HepG2 (cell line): ENCODE data around the gene LINS1. TPM values are rescaled to one million over a fixed set of nuclear protein-coding genes. Genes with fewer than 3 reads are reported as not detected.

Experiments used
- ATF1 ChIP-seq: IDR thresholded peaks from 2 replicates; pipeline ENCODE4 v1.6.1; 2016; ENCODE audit warnings: mild to moderate bottlenecking, control low read depth
- CAMTA2 ChIP-seq: sonication (generic); formaldehyde crosslinking; IDR thresholded peaks from 2 replicates; pipeline ENCODE4 v1.4.0; 2020; ENCODE audit warnings: mild to moderate bottlenecking, missing genetic modification reagents, borderline replicate concordance
- CCAR2 ChIP-seq: fragments of 200-400 bp; formaldehyde crosslinking; optimal IDR thresholded peaks from 2 replicates; pipeline ENCODE3; 2018; ENCODE audit warnings: low read depth, mild to moderate bottlenecking, low read length, moderate library complexity
- FOXM1 ChIP-seq: sonication (generic); formaldehyde crosslinking; IDR thresholded peaks from 2 replicates; pipeline ENCODE4 v1.5.0; 2020; ENCODE audit warnings: missing genetic modification reagents
- GATAD1 ChIP-seq: IDR thresholded peaks from 2 replicates; pipeline ENCODE4 v1.6.1; 2016; ENCODE audit warnings: missing genetic modification reagents, missing compliant biosample characterization
- KMT2B ChIP-seq: IDR thresholded peaks from 2 replicates; pipeline ENCODE4 v1.6.1; 2016; ENCODE audit warnings: missing genetic modification reagents, missing compliant biosample characterization
- ZBTB21 ChIP-seq: sonication (generic); formaldehyde crosslinking; IDR thresholded peaks from 2 replicates; pipeline ENCODE4 v1.4.0; 2020; ENCODE audit warnings: missing genetic modification reagents
- ZC3H13 ChIP-seq: sonication (generic); formaldehyde crosslinking; IDR thresholded peaks from 2 replicates; pipeline ENCODE4 v1.8.1; 2023; ENCODE audit warnings: mild to moderate bottlenecking, missing genetic modification reagents, moderate library complexity
- ZFP90 ChIP-seq: sonication (generic); formaldehyde crosslinking; IDR thresholded peaks from 2 replicates; pipeline ENCODE4 v1.8.0; 2022; ENCODE audit warnings: missing genetic modification reagents, mild to moderate bottlenecking, inconsistent platforms, borderline replicate concordance
- ZNF274 ChIP-seq: sonication (generic); formaldehyde crosslinking; IDR thresholded peaks from 2 replicates; pipeline ENCODE4 v1.5.1; 2020; ENCODE audit warnings: mild to moderate bottlenecking, missing genetic modification reagents
- ZNF556 ChIP-seq: sonication (generic); formaldehyde crosslinking; IDR thresholded peaks from 2 replicates; pipeline ENCODE4 v1.4.0; 2020; ENCODE audit warnings: mild to moderate bottlenecking, missing genetic modification reagents, borderline replicate concordance
- polyA plus RNA-seq, 8 experiments: library from polyadenylated mRNA; depleted of rRNA in 3 of 8; stranded (reverse) in 7 of 8; unstranded in 1 of 8; fragments of >200 nt; fragmentation: Illumina TruSeq in 4 of 8; extraction: Trizol in 4 of 8; gene quantifications; 2 replicates each; pipeline versions ENCODE4 v1.2.1 to v1.2.3, GENCODE V29; 2011 to 2016; ENCODE audit warnings: low read depth in 4 of 8, missing spikeins in 1 of 8, mixed read lengths in 1 of 8; ENCODE audit not compliant: insufficient read depth in 1 of 8
- total RNA-seq, 5 experiments: library from RNA; depleted of rRNA; stranded (reverse); fragments of >200 nt; fragmentation: Illumina TruSeq; extraction: Trizol; gene quantifications; 2 replicates each; pipeline ENCODE4 v1.2.3, GENCODE V29; 2016; ENCODE audit warnings: low read depth in 1 of 5
- TF ChIP-seq, protein P1 (sequence below): sonication (generic); formaldehyde crosslinking; IDR thresholded peaks from 2 replicates; pipeline ENCODE4 v1.5.1; 2020; ENCODE audit warnings: mild to moderate bottlenecking, missing genetic modification reagents, moderate library complexity
- TF ChIP-seq, protein P2 (sequence below): fragments of 450-650 bp; IDR thresholded peaks from 2 replicates; pipeline ENCODE4 v1.6.1; 2016
- TF ChIP-seq, protein P3 (sequence below): sonication (generic); formaldehyde crosslinking; IDR thresholded peaks from 2 replicates; pipeline ENCODE4 v1.4.0; 2020; ENCODE audit warnings: missing genetic modification reagents
- TF ChIP-seq, protein P4 (sequence below): IDR thresholded peaks from 2 replicates; pipeline ENCODE4 v1.6.1; 2018; ENCODE audit warnings: missing genetic modification reagents
- TF ChIP-seq, protein P5 (sequence below): sonication (generic); formaldehyde crosslinking; IDR thresholded peaks from 2 replicates; pipeline ENCODE4 v1.5.0; 2020; ENCODE audit warnings: missing genetic modification reagents
- TF ChIP-seq, protein P6 (sequence below): sonication (generic); formaldehyde crosslinking; IDR thresholded peaks from 2 replicates; pipeline ENCODE4 v1.4.0; 2020; ENCODE audit warnings: missing genetic modification reagents

The LINS1 gene
- total and polyA plus RNA-seq, 2 of the 13 experiments (the other 11 are each of a cell fraction or from before 2014, with no cell fraction given), result 9.8 to 10.4 TPM

DNA sequence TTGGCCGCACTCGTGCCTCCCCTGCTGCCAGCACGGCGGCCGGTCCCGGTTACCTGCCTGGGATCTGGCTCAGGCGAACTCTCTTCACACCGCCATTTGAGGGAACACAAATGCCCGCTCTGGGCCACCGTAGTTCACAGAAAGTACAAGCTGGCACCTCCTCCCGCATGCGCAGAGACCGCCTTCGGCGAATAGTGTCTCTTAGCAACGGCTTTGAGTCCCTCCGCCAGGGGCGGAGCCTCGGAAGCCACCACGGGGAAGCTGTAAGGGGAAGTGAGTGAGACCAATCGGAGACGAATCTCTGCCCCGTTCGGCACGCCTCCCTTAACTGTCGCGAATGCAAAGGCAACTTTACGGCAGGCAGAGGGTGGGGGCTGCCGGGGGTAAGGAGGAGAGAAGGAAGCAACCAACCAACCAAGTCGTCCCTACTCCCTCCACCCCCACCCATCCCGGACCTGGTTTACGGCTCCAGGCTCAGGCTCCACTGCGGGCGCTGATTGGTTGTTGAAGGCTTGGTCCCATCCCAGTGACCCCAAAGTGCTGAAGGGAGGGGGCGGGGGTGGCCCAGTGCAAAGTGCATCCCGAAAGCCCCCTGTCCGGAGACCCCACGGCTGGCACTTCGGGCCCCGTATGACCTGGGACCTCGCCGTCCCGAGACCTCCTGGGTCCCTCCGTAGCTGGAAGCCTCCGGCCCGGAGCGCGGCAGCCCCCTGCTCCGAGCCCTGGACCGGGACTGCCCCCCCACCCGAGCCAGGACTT lies at the start of gene LINS1, which contains the start of gene ASB7 (continued):
- TF ChIP-seq GATAD1 (CRISPR knock-in tag), result peak; percentile 92
- TF ChIP-seq ZBTB21 (CRISPR knock-in tag), result no peak
- peak; percentile 27; the same call in 1 of the 2 replicates for TF ChIP-seq ZNF556 (CRISPR knock-in tag)
- TF ChIP-seq, protein P1, sequence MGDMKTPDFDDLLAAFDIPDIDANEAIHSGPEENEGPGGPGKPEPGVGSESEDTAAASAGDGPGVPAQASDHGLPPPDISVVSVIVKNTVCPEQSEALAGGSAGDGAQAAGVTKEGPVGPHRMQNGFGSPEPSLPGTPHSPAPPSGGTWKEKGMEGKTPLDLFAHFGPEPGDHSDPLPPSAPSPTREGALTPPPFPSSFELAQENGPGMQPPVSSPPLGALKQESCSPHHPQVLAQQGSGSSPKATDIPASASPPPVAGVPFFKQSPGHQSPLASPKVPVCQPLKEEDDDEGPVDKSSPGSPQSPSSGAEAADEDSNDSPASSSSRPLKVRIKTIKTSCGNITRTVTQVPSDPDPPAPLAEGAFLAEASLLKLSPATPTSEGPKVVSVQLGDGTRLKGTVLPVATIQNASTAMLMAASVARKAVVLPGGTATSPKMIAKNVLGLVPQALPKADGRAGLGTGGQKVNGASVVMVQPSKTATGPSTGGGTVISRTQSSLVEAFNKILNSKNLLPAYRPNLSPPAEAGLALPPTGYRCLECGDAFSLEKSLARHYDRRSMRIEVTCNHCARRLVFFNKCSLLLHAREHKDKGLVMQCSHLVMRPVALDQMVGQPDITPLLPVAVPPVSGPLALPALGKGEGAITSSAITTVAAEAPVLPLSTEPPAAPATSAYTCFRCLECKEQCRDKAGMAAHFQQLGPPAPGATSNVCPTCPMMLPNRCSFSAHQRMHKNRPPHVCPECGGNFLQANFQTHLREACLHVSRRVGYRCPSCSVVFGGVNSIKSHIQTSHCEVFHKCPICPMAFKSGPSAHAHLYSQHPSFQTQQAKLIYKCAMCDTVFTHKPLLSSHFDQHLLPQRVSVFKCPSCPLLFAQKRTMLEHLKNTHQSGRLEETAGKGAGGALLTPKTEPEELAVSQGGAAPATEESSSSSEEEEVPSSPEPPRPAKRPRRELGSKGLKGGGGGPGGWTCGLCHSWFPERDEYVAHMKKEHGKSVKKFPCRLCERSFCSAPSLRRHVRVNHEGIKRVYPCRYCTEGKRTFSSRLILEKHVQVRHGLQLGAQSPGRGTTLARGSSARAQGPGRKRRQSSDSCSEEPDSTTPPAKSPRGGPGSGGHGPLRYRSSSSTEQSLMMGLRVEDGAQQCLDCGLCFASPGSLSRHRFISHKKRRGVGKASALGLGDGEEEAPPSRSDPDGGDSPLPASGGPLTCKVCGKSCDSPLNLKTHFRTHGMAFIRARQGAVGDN (CRISPR knock-in tag), result peak; percentile 69
- TF ChIP-seq, protein P2, sequence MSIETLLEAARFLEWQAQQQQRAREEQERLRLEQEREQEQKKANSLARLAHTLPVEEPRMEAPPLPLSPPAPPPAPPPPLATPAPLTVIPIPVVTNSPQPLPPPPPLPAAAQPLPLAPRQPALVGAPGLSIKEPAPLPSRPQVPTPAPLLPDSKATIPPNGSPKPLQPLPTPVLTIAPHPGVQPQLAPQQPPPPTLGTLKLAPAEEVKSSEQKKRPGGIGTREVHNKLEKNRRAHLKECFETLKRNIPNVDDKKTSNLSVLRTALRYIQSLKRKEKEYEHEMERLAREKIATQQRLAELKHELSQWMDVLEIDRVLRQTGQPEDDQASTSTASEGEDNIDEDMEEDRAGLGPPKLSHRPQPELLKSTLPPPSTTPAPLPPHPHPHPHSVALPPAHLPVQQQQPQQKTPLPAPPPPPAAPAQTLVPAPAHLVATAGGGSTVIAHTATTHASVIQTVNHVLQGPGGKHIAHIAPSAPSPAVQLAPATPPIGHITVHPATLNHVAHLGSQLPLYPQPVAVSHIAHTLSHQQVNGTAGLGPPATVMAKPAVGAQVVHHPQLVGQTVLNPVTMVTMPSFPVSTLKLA, result peak; percentile 73
- no peak for TF ChIP-seq ZC3H13 (CRISPR knock-in tag)
- peak; percentile 79 for TF ChIP-seq ZFP90 (CRISPR knock-in tag)
- no peak for TF ChIP-seq FOXM1 (CRISPR knock-in tag)
- TF ChIP-seq, protein P3, sequence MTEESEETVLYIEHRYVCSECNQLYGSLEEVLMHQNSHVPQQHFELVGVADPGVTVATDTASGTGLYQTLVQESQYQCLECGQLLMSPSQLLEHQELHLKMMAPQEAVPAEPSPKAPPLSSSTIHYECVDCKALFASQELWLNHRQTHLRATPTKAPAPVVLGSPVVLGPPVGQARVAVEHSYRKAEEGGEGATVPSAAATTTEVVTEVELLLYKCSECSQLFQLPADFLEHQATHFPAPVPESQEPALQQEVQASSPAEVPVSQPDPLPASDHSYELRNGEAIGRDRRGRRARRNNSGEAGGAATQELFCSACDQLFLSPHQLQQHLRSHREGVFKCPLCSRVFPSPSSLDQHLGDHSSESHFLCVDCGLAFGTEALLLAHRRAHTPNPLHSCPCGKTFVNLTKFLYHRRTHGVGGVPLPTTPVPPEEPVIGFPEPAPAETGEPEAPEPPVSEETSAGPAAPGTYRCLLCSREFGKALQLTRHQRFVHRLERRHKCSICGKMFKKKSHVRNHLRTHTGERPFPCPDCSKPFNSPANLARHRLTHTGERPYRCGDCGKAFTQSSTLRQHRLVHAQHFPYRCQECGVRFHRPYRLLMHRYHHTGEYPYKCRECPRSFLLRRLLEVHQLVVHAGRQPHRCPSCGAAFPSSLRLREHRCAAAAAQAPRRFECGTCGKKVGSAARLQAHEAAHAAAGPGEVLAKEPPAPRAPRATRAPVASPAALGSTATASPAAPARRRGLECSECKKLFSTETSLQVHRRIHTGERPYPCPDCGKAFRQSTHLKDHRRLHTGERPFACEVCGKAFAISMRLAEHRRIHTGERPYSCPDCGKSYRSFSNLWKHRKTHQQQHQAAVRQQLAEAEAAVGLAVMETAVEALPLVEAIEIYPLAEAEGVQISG, result peak; percentile 18; the same call in 1 of the 2 replicates
- TF ChIP-seq, protein P4, sequence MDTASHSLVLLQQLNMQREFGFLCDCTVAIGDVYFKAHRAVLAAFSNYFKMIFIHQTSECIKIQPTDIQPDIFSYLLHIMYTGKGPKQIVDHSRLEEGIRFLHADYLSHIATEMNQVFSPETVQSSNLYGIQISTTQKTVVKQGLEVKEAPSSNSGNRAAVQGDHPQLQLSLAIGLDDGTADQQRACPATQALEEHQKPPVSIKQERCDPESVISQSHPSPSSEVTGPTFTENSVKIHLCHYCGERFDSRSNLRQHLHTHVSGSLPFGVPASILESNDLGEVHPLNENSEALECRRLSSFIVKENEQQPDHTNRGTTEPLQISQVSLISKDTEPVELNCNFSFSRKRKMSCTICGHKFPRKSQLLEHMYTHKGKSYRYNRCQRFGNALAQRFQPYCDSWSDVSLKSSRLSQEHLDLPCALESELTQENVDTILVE (CRISPR knock-in tag), result no peak
- TF ChIP-seq, protein P5, sequence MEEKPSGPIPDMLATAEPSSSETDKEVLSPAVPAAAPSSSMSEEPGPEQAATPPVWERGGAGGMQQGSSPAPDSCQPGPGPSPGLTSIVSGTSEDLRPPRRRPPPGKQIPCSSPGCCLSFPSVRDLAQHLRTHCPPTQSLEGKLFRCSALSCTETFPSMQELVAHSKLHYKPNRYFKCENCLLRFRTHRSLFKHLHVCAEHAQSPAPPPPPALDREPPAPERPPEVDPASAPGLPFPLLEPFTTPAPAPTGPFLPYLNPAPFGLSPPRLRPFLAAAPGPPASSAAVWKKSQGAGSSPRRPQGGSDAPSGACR (CRISPR knock-in tag), result peak; percentile 45
- TF ChIP-seq ZNF274 (CRISPR knock-in tag), result no peak; the same call in 1 of the 2 replicates
- no peak for TF ChIP-seq CAMTA2 (CRISPR knock-in tag)
- peak; percentile 91 for TF ChIP-seq KMT2B (CRISPR knock-in tag)
- no peak for TF ChIP-seq ATF1 (CRISPR knock-in tag)
- peak; percentile 58 for TF ChIP-seq CCAR2
- TF ChIP-seq, protein P6, sequence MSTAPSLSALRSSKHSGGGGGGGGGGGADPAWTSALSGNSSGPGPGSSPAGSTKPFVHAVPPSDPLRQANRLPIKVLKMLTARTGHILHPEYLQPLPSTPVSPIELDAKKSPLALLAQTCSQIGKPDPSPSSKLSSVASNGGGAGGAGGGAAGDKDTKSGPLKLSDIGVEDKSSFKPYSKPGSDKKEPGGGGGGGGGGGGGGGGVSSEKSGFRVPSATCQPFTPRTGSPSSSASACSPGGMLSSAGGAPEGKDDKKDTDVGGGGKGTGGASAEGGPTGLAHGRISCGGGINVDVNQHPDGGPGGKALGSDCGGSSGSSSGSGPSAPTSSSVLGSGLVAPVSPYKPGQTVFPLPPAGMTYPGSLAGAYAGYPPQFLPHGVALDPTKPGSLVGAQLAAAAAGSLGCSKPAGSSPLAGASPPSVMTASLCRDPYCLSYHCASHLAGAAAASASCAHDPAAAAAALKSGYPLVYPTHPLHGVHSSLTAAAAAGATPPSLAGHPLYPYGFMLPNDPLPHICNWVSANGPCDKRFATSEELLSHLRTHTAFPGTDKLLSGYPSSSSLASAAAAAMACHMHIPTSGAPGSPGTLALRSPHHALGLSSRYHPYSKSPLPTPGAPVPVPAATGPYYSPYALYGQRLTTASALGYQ (CRISPR knock-in tag), result no peak
